Measurements from ENCODE around the gene ZNF831. TPM values are rescaled to one million over a fixed set of nuclear protein-coding genes. Genes with fewer than 3 reads are reported as not detected.

The ZNF831 gene
- total and polyA plus RNA-seq, 4 donors = 0.14 to 1.0 (median 0.56) TPM

- no peaks in the 10 kb centered on the region for H3K36me3 ChIP-seq (ENCODE audit: control insufficient read depth in 4 of 4, insufficient read depth in 4 of 4, low read length in 4 of 4)
- no peak for ATAC-seq (ENCODE audit: insufficient read depth, low FRiP score)
- TF ChIP-seq CTCF (IDR thresholded peaks at IDR 0.05; ENCODE audit: control extremely low read depth, extremely low read depth) = no peak
- no peak overlapping the region for H3K4me3 ChIP-seq
- peaks cover 0 to 7% (median 0%) of the 10 kb centered on the region in 5 donors for H3K4me1 ChIP-seq (ENCODE audit: control insufficient read depth in 5 of 5, insufficient read depth in 5 of 5, low read length in 5 of 5)
- H3K27me3 ChIP-seq (ENCODE audit: control insufficient read depth in 3 of 3, insufficient read depth in 3 of 3, low read length in 2 of 3) = peaks cover 0 to 3% (median 0%) of the 10 kb centered on the region in 3 donors
- 95% methylated on average over 2 of the region's 2 CpGs for WGBS, 2 donors
- peaks cover 0 to 2% (median 0%) of the 10 kb centered on the region in 4 donors for H3K9me3 ChIP-seq (ENCODE audit: control insufficient read depth in 4 of 4, insufficient read depth in 3 of 4, low read length in 3 of 4)
- no peak overlapping the region for H3K27ac ChIP-seq (ENCODE audit: low read depth in 1 of 2, low read length in 1 of 2)
- DNase-seq = no peak
- H3K9ac ChIP-seq (ENCODE audit: insufficient read depth in 1 of 2, low read length in 2 of 2) = no peak overlapping the region
Observed at GRCh38 chr20:59181936-59182335, 18.3 kb downstream of the ZNF831 start.

GRCh38 chr20:59182401-59183044 lies 18.9 kb downstream of the ZNF831 start:
- ATAC-seq (ENCODE audit: insufficient read depth, low FRiP score) = no peak
- WGBS, 2 donors = 63 to 73% methylated on average over 7 of the region's 7 CpGs

GRCh38 chr20:59183751-59184150 lies 20.1 kb downstream of the ZNF831 start:
- Histone ChIP-seq H3K36me3 (ENCODE audit: control insufficient read depth in 4 of 4, insufficient read depth in 4 of 4, low read length in 4 of 4) (no peaks in the 10 kb centered on the region), H3K9ac (ENCODE audit: insufficient read depth in 1 of 2, low read length in 2 of 2) (no peak overlapping the region), H3K27me3 (ENCODE audit: control insufficient read depth in 3 of 3, insufficient read depth in 3 of 3, low read length in 2 of 3) (peaks cover 0 to 3% (median 0%) of the 10 kb centered on the region in 3 donors), H3K4me3 (no peak overlapping the region), H3K4me1 (ENCODE audit: control insufficient read depth in 5 of 5, insufficient read depth in 5 of 5, low read length in 5 of 5) (peaks cover 0 to 5% (median 0%) of the 10 kb centered on the region in 5 donors), H3K27ac (ENCODE audit: low read depth in 1 of 2, low read length in 1 of 2) (no peak overlapping the region), H3K9me3 (ENCODE audit: control insufficient read depth in 4 of 4, insufficient read depth in 3 of 4, low read length in 3 of 4) (peaks cover 0 to 2% (median 0%) of the 10 kb centered on the region in 4 donors)
- ATAC-seq (ENCODE audit: insufficient read depth, low FRiP score) = no peak
- no peak for DNase-seq
- no peak for TF ChIP-seq CTCF (IDR thresholded peaks at IDR 0.05; ENCODE audit: control extremely low read depth, extremely low read depth)

More at GRCh38 chr20:59182401-59183044, 18.9 kb downstream of the ZNF831 start:
- Histone ChIP-seq H3K36me3 (ENCODE audit: control insufficient read depth in 4 of 4, insufficient read depth in 4 of 4, low read length in 4 of 4) (no peaks in the 10 kb centered on the region), H3K27me3 (ENCODE audit: control insufficient read depth in 3 of 3, insufficient read depth in 3 of 3, low read length in 2 of 3) (peaks cover 0 to 3% (median 0%) of the 10 kb centered on the region in 3 donors), H3K9ac (ENCODE audit: insufficient read depth in 1 of 2, low read length in 2 of 2) (no peak overlapping the region), H3K27ac (ENCODE audit: low read depth in 1 of 2, low read length in 1 of 2) (no peak overlapping the region), H3K4me1 (ENCODE audit: control insufficient read depth in 5 of 5, insufficient read depth in 5 of 5, low read length in 5 of 5) (peaks cover 0 to 5% (median 0%) of the 10 kb centered on the region in 5 donors), H3K4me3 (no peak overlapping the region), H3K9me3 (ENCODE audit: control insufficient read depth in 4 of 4, insufficient read depth in 3 of 4, low read length in 3 of 4) (peaks cover 0 to 2% (median 0%) of the 10 kb centered on the region in 4 donors)
- no peak for DNase-seq
- TF ChIP-seq CTCF (IDR thresholded peaks at IDR 0.05; ENCODE audit: control extremely low read depth, extremely low read depth) = no peak

Data from lung (tissue), 12 donors.